Iris pigment epithelial cell (primary cell): ENCODE data around the gene SGO2.
"Not testable (repeated sequence)": the region's sequence is repeated elsewhere in the genome, so short reads cannot be mapped to it uniquely, and the experiment has no call there.

Experiments
- DNase-seq: peaks from one replicate; pipeline ENCODE4 v3.0.0-alpha.2; 2011; ENCODE audit warnings: low read depth

SGO2 gene

DNA sequence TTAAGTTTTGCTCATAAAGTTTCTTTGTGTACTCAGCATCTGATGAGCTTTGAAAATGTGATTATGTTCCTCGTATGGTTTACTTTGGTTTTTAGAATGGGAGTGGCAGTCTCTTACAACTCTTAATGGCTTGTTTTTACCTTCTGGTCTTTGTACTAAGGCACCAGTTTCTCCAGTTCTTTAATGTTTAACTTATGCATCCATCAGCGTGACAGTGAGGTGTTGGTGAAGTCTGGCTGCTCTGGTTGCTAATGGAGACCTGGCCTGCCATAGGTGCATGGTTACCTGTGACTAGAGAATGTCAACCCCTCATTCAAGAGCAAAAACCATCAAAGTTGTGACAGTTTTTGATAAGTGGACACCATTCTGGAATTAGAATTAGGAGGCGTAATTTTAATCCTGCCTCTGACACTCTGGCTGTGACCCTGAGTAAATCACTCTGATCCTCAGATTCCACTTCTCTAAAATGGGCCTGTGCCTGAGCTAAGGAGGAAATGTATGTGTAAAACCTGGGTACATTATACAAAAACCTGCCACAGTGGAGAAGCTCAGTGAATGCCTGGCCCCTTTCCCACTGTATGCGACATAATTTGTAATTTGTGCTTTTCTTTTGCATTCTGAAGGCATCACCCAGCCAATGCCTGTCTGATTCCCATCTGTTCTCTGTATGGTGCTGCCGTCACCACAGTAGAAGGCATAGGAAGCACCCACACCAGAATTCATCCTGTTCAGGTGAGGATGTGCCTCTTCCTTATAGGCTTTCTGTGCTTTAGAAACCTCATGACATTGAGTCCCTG lies 71.0 kb downstream of the SGO2 start:
- no peak for DNase-seq

GRCh38 chr2:200599206-200599605 lies 73.2 kb downstream of the SGO2 start:
- no peak for DNase-seq

GRCh38 chr2:200600549-200601225 lies 74.7 kb downstream of the SGO2 start:
- DNase-seq, result peak; percentile 88

DNA sequence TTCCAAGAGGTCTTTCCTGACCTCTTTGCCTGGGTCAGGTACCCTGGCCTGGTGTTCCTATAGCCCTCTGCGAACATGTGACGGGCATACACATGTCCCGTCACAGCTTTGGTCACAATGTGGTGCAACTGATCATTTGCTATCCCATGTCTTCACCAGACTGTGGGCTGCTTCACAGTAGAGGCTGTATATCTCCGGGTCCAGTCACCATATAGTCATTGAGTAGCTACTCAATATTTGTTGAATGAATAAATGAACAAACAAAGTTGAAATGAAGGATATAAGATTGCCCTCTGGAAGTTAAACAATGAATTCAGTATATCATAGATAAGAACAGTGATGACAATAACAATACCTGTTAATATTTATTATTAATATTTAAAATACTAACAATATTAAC lies 76.6 kb downstream of the SGO2 start:
- DNase-seq, result no peak

- DNase-seq, result peak; percentile 94
Measured at GRCh38 chr2:200603972-200604371, 78.0 kb downstream of the SGO2 start.

DNA sequence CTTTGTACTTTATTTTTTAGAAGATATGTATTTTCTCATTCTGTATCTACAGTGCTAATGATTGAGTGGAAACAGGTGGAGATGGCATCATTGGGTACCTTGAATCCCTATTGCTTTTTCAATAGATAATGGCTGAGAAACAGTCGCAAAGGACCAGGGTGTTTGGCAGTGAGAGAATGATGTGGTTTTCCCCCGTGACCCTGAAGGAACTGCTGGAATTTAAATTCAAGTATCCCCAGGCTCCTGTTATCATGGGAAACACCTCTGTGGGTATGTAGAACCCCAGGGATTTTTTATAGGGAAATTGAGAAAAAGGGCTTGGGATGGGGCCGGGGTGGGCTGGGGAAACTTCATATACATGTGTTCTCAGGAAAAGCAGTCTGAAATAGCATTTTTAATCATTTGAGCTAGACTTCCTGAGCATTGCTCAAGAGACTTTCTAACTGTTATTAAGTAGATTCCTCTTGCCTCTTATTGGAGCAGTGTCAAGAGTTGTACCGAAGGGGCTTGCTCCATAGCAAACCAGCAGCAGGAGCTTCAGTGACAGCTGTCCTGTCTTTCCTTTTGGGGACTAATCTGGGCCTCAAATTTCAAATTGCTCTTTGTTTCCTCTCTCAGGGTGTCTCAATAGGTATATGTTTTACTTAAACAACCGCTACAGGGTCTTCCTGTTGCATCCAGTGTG lies 78.7 kb downstream of the SGO2 start:
- DNase-seq, result peak; percentile 84

- no peak for DNase-seq
Measured at GRCh38 chr2:200608341-200609027, 82.5 kb downstream of the SGO2 start.

DNA sequence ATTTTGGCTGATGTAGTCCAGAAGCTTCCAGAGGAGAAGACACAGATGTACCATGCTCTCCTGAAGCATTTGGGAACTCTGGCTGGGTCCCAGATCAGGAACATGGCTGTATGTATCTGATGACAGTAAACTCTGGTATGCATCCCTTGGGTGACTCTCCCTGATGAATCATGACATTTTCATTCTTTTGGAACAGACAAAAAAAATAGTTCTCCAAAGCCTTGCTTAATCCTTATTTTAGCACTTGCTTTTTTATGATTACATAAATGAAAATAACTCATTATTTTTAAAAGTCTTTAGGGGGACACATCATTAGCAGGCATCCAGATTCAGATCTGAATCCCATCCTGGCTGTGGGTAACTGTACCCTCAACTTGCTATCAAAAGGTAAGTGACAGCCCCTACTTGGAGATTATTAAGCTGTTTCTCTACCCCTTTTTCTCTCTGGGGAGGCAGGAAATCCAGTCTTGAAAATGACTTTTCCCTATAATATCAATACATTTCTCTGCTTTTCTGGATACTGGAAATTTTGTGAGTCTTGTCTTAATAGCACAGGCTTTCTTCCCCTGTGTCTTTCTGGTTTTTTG lies 83.1 kb downstream of the SGO2 start:
- DNase-seq, result peak; percentile 88

DNA sequence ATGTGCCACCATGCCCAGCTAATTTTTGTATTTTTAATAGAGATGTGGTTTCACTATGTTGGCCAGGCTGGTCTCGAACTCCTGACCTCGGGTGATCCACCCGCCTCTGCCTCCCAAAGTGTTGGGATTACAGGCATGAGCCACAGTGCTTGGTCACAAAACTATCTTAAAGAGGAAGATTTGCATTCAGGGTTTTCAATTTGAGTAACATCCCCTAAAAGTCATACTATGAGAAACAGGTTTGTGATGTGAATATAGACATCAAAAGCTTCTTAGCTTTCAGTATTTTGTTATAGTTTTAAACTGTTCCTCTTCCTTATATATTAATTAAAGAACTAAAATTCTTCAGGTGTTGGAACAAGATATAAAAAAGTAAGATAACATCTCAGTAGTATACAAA lies 84.2 kb downstream of the SGO2 start:
- not testable (repeated sequence) for DNase-seq

DNA sequence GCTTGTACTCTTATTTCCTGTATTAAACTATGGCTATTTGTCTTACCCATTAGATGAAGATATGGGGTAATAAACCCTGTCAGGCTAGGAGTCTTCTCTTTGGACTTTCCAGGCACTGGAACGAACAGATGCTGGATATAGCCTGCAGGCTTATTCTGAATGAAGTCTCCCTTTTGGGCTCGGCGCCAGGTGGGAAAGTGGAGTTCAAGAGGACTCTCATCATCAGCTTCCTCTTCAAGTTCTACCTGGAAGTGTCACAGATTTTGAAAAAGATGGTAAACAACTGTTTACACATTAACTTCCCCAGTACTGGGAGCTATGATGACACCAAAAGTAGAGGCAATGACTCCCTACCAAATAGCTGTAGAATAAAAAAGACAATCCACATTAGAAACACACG lies 87.7 kb downstream of the SGO2 start:
- DNase-seq, result no peak

DNA sequence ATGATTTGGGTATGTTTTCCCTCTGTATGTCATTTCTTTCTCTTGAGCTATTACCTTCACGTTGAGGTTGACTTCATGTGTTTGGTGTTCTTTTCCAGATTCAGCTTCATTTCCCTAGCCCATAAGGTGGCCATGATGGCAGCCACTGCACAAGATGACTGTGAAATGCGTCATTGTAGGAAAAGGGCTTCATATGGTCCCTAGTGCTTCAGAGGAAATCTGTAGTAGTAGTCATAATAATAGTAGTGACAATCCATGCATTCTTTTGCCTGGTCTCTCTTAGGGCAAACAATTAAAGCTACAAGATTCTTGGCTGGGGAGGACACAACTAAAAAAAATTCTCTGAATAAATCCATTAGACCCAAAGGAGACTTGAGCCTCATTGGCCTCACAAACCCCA lies 88.2 kb downstream of the SGO2 start:
- DNase-seq, result no peak

GRCh38 chr2:200615247-200615646 lies 89.2 kb downstream of the SGO2 start:
- peak; percentile 90 for DNase-seq

GRCh38 chr2:200616193-200616592 lies 90.2 kb downstream of the SGO2 start:
- DNase-seq, result no peak

- DNase-seq, result peak; percentile 65
Measured at GRCh38 chr2:200616656-200617055, 90.6 kb downstream of the SGO2 start.

DNA sequence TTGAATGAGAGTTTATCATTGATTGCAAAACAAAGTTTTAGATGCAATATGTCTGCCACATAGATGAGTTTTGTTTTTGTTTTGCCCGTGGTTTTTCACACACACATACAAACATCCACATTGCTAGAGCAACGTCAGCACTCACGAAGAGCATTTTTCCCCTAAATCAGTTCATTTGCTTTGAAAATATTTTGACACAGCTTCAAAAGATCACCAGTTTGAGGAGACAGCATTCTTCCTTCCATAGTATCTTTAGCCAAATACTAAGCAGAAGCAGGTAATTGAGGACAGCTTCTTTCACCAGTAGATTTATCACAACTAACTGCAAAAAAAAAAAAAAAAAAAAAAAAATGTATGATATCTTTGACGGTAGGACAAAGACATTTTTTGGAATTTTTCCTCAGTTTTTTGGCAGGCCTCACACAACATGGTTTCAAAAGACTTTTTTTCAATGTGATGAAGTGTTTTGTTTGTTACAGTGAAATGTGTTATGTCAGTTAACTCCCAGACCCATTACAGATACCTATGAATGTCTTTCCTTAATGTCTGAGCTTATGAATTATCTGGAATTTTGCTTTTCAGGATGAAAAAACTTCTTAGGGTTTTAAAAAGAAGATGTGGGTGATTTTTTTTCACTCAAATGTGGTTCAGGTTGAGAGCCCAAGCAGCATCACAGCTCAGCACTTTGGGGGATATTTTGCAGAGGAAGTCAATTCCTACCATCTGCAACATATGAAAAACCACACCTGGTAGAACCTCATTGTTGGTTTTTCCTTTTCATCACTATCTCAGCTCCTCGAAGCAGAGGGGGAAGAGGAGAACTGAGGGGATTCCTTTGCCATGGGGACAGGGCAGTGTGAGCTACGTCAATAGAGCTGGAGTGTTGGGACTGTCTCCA lies 91.4 kb downstream of the SGO2 start:
- peak; percentile 39 for DNase-seq

- DNase-seq, result no peak
Measured at GRCh38 chr2:200618054-200618419, 92.0 kb downstream of the SGO2 start.

GRCh38 chr2:200618590-200619021 lies 92.6 kb downstream of the SGO2 start:
- DNase-seq, result peak; percentile 70

DNA sequence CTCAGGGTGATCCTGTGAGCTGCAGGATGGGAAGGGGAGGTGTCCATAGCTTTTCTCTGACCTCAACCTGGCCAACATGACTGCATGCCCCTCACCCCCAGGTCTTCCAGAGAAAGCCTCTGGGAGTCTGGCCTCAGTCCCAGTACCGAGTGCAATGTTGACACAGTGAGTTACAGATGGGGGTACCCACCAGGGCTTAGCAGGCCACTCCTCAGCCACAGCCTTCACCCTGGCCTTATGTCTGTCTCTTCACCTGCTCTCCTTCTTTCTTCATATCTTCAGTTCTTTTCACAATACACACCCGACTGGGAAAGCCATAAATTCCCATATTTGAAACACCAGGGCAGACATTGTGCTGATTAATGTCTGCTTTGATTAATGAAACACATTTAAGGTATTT lies 93.3 kb downstream of the SGO2 start:
- peak; percentile 46 for DNase-seq

- DNase-seq, result no peak
Measured at GRCh38 chr2:200620606-200621390, 94.8 kb downstream of the SGO2 start.

DNA sequence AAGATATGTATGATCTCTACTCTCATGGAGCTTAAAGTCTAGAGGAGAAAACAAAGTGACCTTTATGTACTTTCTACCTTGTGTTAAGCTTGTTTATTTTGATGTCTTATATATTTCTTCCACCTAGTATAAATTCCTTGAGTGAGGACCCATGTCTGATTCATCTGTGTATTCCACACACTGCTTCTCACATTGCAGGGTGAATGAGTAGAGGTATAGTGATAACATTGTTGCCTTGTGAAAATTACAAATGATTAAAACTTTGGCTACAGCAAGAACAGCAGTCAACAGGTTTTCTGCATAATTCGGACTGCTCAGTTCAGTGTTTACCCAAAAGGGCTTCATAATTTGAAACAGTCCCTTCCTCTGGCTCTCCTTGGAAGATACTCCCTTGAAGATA lies 96.1 kb downstream of the SGO2 start:
- DNase-seq, result peak; percentile 53
